Heart right ventricle (tissue), 16 donors: ENCODE data around the gene SOCS3. TPM values are rescaled to one million over a fixed set of nuclear protein-coding genes. Genes with fewer than 3 reads are reported as not detected.

ENCODE experiments used
- ATAC-seq, 8 donors: fragments of 200-7000 bp; cut with Tn5 transposase; one replicate each; pipeline ENCODE4 v1.9.1; 2020; ENCODE audit warnings: mild to moderate bottlenecking in 8 of 8, moderate library complexity in 8 of 8, moderate number of reproducible peaks in 1 of 8
- DNase-seq, 2 donors: peaks; one replicate each; pipeline ENCODE4 v3.0.0-alpha.2; 2020
- H3K27ac ChIP-seq, 10 donors: fragments of 200-600 bp; sonication (generic) in 2 of 10; one replicate each; pipeline versions ENCODE4 v1.5.0 to v1.8.0; 2020 to 2022; ENCODE audit warnings: mild to moderate bottlenecking in 3 of 10
- H3K27me3 ChIP-seq, 7 donors: fragments of 200-600 bp; one replicate each; pipeline ENCODE4 v1.8.0; 2021 to 2022; ENCODE audit warnings: mild to moderate bottlenecking in 2 of 7
- H3K36me3 ChIP-seq, 9 donors: fragments of 200-600 bp; sonication (generic) in 1 of 9; one replicate each; pipeline versions ENCODE4 v1.5.0 to v1.8.0; 2020 to 2022; ENCODE audit warnings: mild to moderate bottlenecking in 2 of 9
- H3K4me1 ChIP-seq, 9 donors: fragments of 200-600 bp; sonication (generic) in 1 of 9; one replicate each; pipeline versions ENCODE4 v1.5.0 to v1.8.0; 2020 to 2022; ENCODE audit warnings: mild to moderate bottlenecking in 4 of 9
- H3K4me3 ChIP-seq, 10 donors: fragments of 200-600 bp; sonication (generic) in 2 of 10; one replicate each; pipeline versions ENCODE4 v1.5.0 to v1.8.0; 2020 to 2022; ENCODE audit warnings: mild to moderate bottlenecking in 7 of 10, moderate library complexity in 2 of 10
- H3K9me3 ChIP-seq, 11 donors: fragments of 200-600 bp in 10 of 11; sonication (generic) in 2 of 11; one replicate each; pipeline versions ENCODE4 v1.5.0 to v1.8.0; 2013 to 2022; ENCODE audit warnings: mild to moderate bottlenecking in 2 of 11, control low read depth in 1 of 11, moderate library complexity in 1 of 11
- WGBS, 2 donors: extraction: QIAGEN DNeasy Blood & Tissue Kit; methylation state at CpG; one replicate each; pipeline ENCODE4 v1.1.7; 2013; ENCODE audit warnings: inconsistent platforms in 1 of 2; 5-methylcytosine and 5-hydroxymethylcytosine counted together
- intact Hi-C, 10 donors: fragments of 100-400 bp; cut with DNase I; formaldehyde crosslinking; loops; one replicate each; pipeline versions ENCODE4 v1.11.1 to v1.14.2; 2022
- polyA plus RNA-seq, 2 donors: library from polyadenylated mRNA; stranded (reverse); fragments of 200-250 nt; gene quantifications; one replicate each; pipeline ENCODE4 v1.2.3, GENCODE V29; 2013
- total RNA-seq, 10 donors: library from RNA; stranded (reverse); fragmentation: NEBNext Ultra II Directional in 3 of 10; extraction: Animal tissue kit (Norgen Biotek cat#: 25700) in 3 of 10; gene quantifications; one replicate each; pipeline versions ENCODE4 v1.2.1 to v1.2.4, GENCODE V29; 2021 to 2023
- TF ChIP-seq, protein P1 (sequence below), 9 donors: fragments of 200-600 bp; sonication (generic) in 2 of 9; IDR thresholded peaks; one replicate each; pipeline versions ENCODE4 v1.5.0 to v1.8.0; 2021 to 2022; ENCODE audit warnings: antibody characterized with exemption in 9 of 9, mild to moderate bottlenecking in 5 of 9, moderate library complexity in 1 of 9
- donor health status: Arrhythmogenic right ventricular cardiomyopathy.
- donor health status: ischemic (EF 13 %, LVEDD 7.1; RV severe dilation, severe dysfunction).
- donor health status: healthy with polysubstance abuse.
- donor health status: DM: no; HTN: yes; CAD: no.
- donor health status: DM: no; HTN: no; CAD: no.
- donor health status: ischemic (EF 25% LVEDD 6.9; RV normal size, moderate dysfunction).
- donor health status: ischemic (EF 25% LVEDD 5.7; RV mildly dilated, moderate dysfunction).
- donor health status: healthy.
- donor health status: DM: yes; HTN: yes; CAD: no.
- donor health status: Ischemic cardiomyopathy.
- donor health status: ischemic (EF 35%, LVEDD 5.7; RV mildly dilated, moderate dysfunction).
- donor health status: nonischemic (EF 11% LVEDD 7.7; RV severe dilation, severe dysfunction).
- donor health status: DM: yes; HTN: yes; CAD: no.
- donor health status: PGD.
- donor health status: ischemic (EF 29% LVEDD 5.4; RV normal size, mild dysfunction).
- donor health status: nonischemic (EF 23%, LVEDD 6.1; RV moderate dilation, normal function).

The SOCS3 gene
- total and polyA plus RNA-seq, 12 donors, result 7.7 to 189 (median 17.0) TPM

DNA sequence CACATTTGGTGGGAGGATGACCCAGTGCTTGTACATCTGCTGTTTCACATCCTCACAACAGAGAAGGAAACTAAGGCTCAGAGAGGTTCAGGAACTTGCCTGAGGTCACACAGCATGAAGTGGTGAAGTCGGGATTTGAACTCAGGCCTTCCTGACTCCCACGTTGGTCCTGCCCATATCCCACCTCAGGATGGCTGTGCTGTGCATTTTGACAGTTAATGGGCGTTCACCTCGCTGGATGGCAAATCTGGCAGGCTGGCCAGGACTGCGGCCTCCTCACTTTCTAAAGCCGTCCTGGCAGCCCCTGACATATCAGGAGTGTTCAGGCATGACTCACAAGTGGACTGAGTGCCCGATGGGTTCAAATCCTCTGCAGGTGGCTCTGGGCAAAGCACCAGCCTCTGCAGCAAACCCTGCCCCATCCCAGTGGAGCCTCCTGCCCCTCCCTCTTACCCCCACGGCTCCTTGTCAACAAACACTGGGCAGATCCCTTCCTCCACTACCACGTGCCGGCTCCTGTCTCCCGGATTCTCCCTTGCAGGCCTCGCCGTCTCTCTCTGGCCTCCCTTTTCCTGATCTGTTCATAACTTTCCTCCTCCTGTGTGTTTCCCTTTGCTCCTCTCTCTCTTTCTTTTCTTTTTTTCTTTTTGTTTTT, 29.2 kb downstream of the SOCS3 start:
- ATAC-seq (peak in 6 of 8 donors; percentile 26 to 81 (median 62)), DNase-seq (no peak)
- H3K9me3 ChIP-seq, result no peaks in the 10 kb centered on the region
- H3K4me3 ChIP-seq, result no peak overlapping the region
- no peaks in the 10 kb centered on the region for H3K36me3 ChIP-seq
- intact Hi-C loops, result no loop called here
- H3K27ac ChIP-seq, result no peak overlapping the region
- WGBS, 2 donors, result 62 to 73% methylated on average over 13 of the region's 13 CpGs
- peaks cover 0 to 47% (median 6%) of the 10 kb centered on the region in 9 donors for H3K4me1 ChIP-seq
- TF ChIP-seq, protein P1, sequence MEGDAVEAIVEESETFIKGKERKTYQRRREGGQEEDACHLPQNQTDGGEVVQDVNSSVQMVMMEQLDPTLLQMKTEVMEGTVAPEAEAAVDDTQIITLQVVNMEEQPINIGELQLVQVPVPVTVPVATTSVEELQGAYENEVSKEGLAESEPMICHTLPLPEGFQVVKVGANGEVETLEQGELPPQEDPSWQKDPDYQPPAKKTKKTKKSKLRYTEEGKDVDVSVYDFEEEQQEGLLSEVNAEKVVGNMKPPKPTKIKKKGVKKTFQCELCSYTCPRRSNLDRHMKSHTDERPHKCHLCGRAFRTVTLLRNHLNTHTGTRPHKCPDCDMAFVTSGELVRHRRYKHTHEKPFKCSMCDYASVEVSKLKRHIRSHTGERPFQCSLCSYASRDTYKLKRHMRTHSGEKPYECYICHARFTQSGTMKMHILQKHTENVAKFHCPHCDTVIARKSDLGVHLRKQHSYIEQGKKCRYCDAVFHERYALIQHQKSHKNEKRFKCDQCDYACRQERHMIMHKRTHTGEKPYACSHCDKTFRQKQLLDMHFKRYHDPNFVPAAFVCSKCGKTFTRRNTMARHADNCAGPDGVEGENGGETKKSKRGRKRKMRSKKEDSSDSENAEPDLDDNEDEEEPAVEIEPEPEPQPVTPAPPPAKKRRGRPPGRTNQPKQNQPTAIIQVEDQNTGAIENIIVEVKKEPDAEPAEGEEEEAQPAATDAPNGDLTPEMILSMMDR (IDR thresholded peaks at IDR 0.05), result no peak
- no peaks in the 10 kb centered on the region for H3K27me3 ChIP-seq

DNA sequence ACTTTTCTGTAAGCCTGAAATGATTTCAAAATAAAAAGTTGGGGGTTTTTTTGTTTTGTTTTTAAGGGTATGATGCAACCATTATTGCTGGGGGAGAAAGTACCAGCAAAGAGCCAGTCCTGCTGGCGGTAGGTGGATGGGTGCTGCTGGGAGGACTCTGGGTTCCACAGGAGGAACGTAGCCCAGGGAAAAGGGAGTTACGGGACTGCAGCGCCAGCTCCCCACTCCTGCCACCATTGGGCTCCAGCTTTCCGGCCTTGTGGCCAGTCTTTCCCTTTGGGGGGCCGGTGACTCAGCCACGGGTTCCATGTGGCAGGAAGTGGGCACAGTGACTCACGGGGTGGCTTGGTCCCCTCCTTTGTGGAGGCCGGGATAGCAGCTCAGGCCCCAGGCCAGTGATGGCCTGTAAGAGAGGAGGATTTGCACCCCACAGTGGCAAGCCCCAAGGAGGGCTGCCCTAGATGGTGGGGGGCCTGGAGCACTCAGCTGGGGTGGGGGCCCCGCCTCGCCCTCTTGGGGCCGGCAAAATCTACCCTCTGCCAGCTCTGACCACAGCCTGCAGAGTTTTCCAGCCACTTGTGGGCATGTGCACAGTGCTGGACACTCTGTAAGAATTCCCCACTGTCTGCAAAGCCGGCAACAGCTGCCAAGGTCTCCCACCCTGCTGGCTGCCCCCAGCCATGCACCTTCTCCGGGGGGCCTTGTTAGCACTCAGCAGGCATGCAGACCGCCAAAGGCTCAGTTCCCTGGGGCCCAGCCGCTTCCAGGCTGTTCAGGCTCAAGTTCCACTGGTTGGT, 30.4 kb downstream of the SOCS3 start:
- peaks cover 4 to 53% (median 17%) of the 10 kb centered on the region in 9 donors for H3K4me1 ChIP-seq
- no peaks in the 10 kb centered on the region for H3K9me3 ChIP-seq
- no peaks in the 10 kb centered on the region for H3K36me3 ChIP-seq
- H3K27ac ChIP-seq, result peak overlapping the region in 1 of 10 donors; percentile 32
- H3K4me3 ChIP-seq, result no peak overlapping the region
- WGBS, 2 donors, result 85 to 86% methylated on average over 16 of the region's 16 CpGs
- ATAC-seq, result no peak
- DNase-seq, result no peak
- TF ChIP-seq, protein P1 (IDR thresholded peaks at IDR 0.05), result no peak
- intact Hi-C loops, result no loop called here
- no peaks in the 10 kb centered on the region for H3K27me3 ChIP-seq

DNA sequence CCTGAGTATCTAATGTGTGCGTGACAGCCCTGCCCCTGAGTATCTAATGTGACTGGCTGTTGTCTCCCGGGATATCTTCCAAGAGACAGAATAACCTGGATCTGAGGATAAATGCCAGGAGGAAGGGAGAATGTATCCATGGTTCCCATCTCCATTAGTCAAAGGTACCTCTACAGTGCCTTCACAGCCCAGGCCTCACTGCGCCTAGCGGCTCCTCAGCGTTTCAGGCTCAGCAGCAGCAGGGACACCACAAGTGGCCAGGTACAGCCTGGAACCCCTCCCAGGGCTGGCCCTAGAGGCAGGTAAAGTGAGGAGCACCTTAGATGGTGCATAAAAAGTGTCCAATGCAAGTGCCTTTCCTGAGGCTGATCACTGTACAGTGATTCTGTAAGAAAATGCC, 32.0 kb downstream of the SOCS3 start:
- no peaks in the 10 kb centered on the region for H3K36me3 ChIP-seq
- no peaks in the 10 kb centered on the region for H3K27me3 ChIP-seq
- H3K4me1 ChIP-seq, result peaks cover 17 to 60% (median 33%) of the 10 kb centered on the region in 9 donors
- TF ChIP-seq, protein P1 (IDR thresholded peaks at IDR 0.05), result no peak
- no peak overlapping the region for H3K4me3 ChIP-seq
- intact Hi-C loops, result no loop called here
- ATAC-seq (no peak), DNase-seq (no peak)
- no peak overlapping the region for H3K27ac ChIP-seq
- WGBS, 2 donors, result 92 to 98% methylated on average over 5 of the region's 5 CpGs
- H3K9me3 ChIP-seq, result no peaks in the 10 kb centered on the region

DNA sequence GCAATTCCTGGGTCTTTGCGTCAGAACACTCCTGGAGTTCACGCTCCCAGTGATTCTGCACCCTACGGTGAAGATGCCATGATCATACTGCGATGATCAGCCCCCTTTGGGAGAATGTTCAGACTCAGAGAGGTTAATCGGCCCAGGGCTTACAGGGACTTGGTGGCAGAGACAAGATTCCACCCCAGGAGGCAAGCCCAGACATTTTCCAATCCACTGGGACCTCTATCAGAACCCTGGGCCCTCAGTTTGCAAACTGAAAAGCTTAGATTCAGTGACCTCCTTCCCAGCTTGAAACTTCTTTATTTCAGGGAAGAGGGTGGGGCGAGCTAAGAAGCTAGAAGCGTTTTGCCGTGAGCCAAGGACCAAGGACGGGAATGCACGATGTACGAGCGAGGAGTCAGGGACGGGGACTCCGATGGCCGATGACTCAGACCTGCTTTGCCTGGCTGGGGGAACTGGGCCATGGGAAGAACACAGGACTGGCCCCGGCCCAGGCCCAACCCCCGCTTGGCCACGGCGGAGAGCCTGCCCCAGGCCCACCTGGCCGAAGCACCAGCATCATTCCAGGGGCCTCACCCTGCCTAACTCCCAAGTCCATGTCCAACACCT, 34.7 kb downstream of the SOCS3 start:
- H3K27ac ChIP-seq, result peak overlapping the region; percentile 49 to 96 (median 90)
- DNase-seq (peak; percentile 72 to 74), ATAC-seq (peak; percentile 6 to 63 (median 45))
- peaks cover 23 to 63% (median 41%) of the 10 kb centered on the region in 9 donors for H3K4me1 ChIP-seq
- H3K36me3 ChIP-seq, result no peaks in the 10 kb centered on the region
- TF ChIP-seq, protein P1 (IDR thresholded peaks at IDR 0.05), result no peak
- WGBS, 2 donors, result 55 to 59% methylated on average over 20 of the region's 20 CpGs
- H3K27me3 ChIP-seq, result no peaks in the 10 kb centered on the region
- intact Hi-C loops, result loop anchor here in 2 of 10 donors (2.0 kb wide), 2 partner anchors 18 to 34 kb away; no protein-coding TSS in a partner anchor
- no peaks in the 10 kb centered on the region for H3K9me3 ChIP-seq
- peak overlapping the region in 4 of 10 donors; percentile 1 to 30 (median 14) for H3K4me3 ChIP-seq
